ENCODE results near the gene ACSL1. TPM values are rescaled to one million over a fixed set of nuclear protein-coding genes. Genes with fewer than 3 reads are reported as not detected.

Gene ACSL1
- total and polyA plus RNA-seq, 2 of the 8 experiments (the other 6 are each of a cell fraction or from before 2014, with no cell fraction given) = 2.3 to 8.7 TPM

DNA sequence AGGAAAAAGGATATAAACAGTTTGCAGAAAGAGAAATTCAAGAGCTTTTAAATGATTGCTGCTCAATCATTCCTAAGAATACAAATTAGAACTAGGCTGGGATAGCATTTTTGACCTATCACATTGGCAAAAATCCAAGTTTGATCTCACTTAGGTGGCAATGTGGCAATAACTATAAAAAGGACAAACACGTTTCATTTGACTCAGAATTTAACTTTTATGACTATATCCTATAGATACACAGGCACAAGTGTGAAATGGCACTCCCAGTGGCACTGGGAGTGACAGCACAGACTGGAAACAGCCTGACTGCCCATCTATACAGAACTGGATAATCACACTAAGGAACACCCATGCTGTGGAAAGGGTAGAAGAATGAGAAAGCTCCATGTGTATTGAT, 103.0 kb downstream of the ACSL1 start:
- 84% methylated on average over 1 of the region's 1 CpG; no CpG with 5 or more reads in 1 of the 2 experiments for whole genome bisulfite sequencing, 2 experiments (ENCODE audit: extremely low coverage in 1 of 2, insufficient coverage in 1 of 2, insufficient read length in 1 of 2, insufficient replicate concordance in 2 of 2, low coverage in 1 of 2, low lambda C conversion rate in 2 of 2, missing lambda C conversion rate in 1 of 2)
- Histone ChIP-seq H2BK5ac (ENCODE audit: low read depth, low read length) (no peak overlapping the region), H3K4me2 (ENCODE audit: insufficient read depth in 1 of 2, low read depth in 2 of 2, low read length in 2 of 2) (no peak overlapping the region), H3K18ac (ENCODE audit: extremely low read depth, low read length) (no peak overlapping the region), H4K20me1 (replicated peaks in 1 of 2; ENCODE audit: control insufficient read depth in 1 of 2, insufficient read depth in 2 of 2, low read length in 2 of 2) (peaks cover 8 to 10% of the 10 kb centered on the region in 2 experiments), H3K4me3 (ENCODE audit: extremely low read depth in 1 of 4, insufficient read depth in 2 of 4, low read depth in 3 of 4, low read length in 4 of 4) (no peak overlapping the region), H3K27ac (ENCODE audit: low read depth, low read length) (no peak overlapping the region), H3K4ac (replicated peaks; ENCODE audit: insufficient read length, low read depth, low read length) (no peak overlapping the region), H4K5ac (ENCODE audit: insufficient read length, low read depth, low read length) (no peak overlapping the region), H2BK20ac (ENCODE audit: low read length) (no peak overlapping the region), H3K9me3 (ENCODE audit: insufficient read depth in 2 of 2, low read depth in 1 of 2, low read length in 1 of 2) (no peaks in the 10 kb centered on the region), H2BK15ac (ENCODE audit: low read length) (no peak overlapping the region), H2AK5ac (ENCODE audit: low read depth, low read length) (no peak overlapping the region), H2BK12ac (ENCODE audit: low read depth, low read length) (no peak overlapping the region), H3K9ac (replicated peaks in 1 of 4; ENCODE audit: extremely low read depth in 1 of 4, low read depth in 3 of 4, low read length in 3 of 4) (no peak overlapping the region), H3K4me1 (replicated peaks in 1 of 4; ENCODE audit: control insufficient read depth in 3 of 4, insufficient read depth in 4 of 4, low read length in 3 of 4) (no peaks in the 10 kb centered on the region), H4K8ac (ENCODE audit: extremely low read depth, insufficient read depth, low read length) (no peak overlapping the region), H3K14ac (ENCODE audit: insufficient read length) (no peak overlapping the region), H3K56ac (replicated peaks; ENCODE audit: insufficient read length, low read depth, low read length) (no peak overlapping the region), H2BK120ac (replicated peaks; ENCODE audit: low read depth, low read length) (no peak overlapping the region), H3K23ac (ENCODE audit: insufficient read length) (no peak overlapping the region), H4K91ac (replicated peaks; ENCODE audit: insufficient read length, low read length) (no peak overlapping the region), H3K36me3 (ENCODE audit: control insufficient read depth in 2 of 4, insufficient read depth in 4 of 4, low read length in 3 of 4) (peaks cover 25 to 81% (median 50%) of the 10 kb centered on the region in 4 experiments), H3K27me3 (replicated peaks in 1 of 4; ENCODE audit: control insufficient read depth in 3 of 4, extremely low read depth in 1 of 4, insufficient read depth in 3 of 4, low read length in 3 of 4) (no peaks in the 10 kb centered on the region), H3K23me2 (ENCODE audit: low read depth, low read length) (no peaks in the 10 kb centered on the region), H2AFZ (ENCODE audit: low read length) (no peak overlapping the region), H3K79me2 (ENCODE audit: control insufficient read depth in 1 of 2, insufficient read depth in 2 of 2, low read length in 2 of 2) (peaks cover 0 to 76% of the 10 kb centered on the region in 2 experiments; a peak in 2 of 4 replicates), H3K79me1 (ENCODE audit: low read depth, low read length) (no peaks in the 10 kb centered on the region; the same call in none of the 2 replicates)
- POLR2A ChIA-PET (ENCODE audit: partially characterized antibody) = interaction anchor here (1.7 to 5.4 kb wide), 3 partner anchors 11 to 27 kb away, joined by 3 to 20 read pairs (median 6); partner anchors contain the start of gene CENPU
- FAIRE-seq (no peak), DNase-seq (ENCODE audit: low read depth in 1 of 2, low spot score in 2 of 2) (no peak)
- TF ChIP-seq SAP30 (IDR thresholded peaks at IDR 0.05; ENCODE audit: insufficient read depth, insufficient replicate concordance, low read length) (no peak), RAD21 (IDR thresholded peaks at IDR 0.05 in 1 of 2, conservative IDR thresholded peaks at IDR 0.05 in 1 of 2; ENCODE audit: low read depth in 2 of 2, low read length in 2 of 2) (0 out of 4 replicates have a peak, but pooled peaks of 1 of the 2 experiments have one; percentile 13), RBBP5 (IDR thresholded peaks at IDR 0.05; ENCODE audit: borderline replicate concordance, low read depth, low read length) (no peak), EZH2 (IDR thresholded peaks at IDR 0.05; ENCODE audit: low read depth, low read length, severe bottlenecking) (no peak), CHD1 (IDR thresholded peaks at IDR 0.05; ENCODE audit: low read depth, low read length) (no peak), SIRT6 (IDR thresholded peaks at IDR 0.05; ENCODE audit: low read length) (no peak)
- TF ChIP-seq, protein P1, sequence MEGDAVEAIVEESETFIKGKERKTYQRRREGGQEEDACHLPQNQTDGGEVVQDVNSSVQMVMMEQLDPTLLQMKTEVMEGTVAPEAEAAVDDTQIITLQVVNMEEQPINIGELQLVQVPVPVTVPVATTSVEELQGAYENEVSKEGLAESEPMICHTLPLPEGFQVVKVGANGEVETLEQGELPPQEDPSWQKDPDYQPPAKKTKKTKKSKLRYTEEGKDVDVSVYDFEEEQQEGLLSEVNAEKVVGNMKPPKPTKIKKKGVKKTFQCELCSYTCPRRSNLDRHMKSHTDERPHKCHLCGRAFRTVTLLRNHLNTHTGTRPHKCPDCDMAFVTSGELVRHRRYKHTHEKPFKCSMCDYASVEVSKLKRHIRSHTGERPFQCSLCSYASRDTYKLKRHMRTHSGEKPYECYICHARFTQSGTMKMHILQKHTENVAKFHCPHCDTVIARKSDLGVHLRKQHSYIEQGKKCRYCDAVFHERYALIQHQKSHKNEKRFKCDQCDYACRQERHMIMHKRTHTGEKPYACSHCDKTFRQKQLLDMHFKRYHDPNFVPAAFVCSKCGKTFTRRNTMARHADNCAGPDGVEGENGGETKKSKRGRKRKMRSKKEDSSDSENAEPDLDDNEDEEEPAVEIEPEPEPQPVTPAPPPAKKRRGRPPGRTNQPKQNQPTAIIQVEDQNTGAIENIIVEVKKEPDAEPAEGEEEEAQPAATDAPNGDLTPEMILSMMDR (IDR thresholded peaks at IDR 0.05; ENCODE audit: control extremely low read depth in 1 of 3, insufficient read depth in 1 of 3, low read depth in 1 of 3, low read length in 3 of 3) = peak in 1 of 3 experiments; percentile 11; a peak in 1 of 4 replicates
- CTCF ChIA-PET (ENCODE audit: partially characterized antibody) = interaction anchor here (1.3 to 1.6 kb wide), 2 partner anchors 15 to 23 kb away, joined by 3 read pairs; no protein-coding TSS in a partner anchor

Data from H1 (cell line).